ENCODE results near the gene ABCA13.

- TF ChIP-seq POLR2A (IDR thresholded peaks at IDR 0.05): no peak
- TF ChIP-seq CTCF (IDR thresholded peaks at IDR 0.05): no peak
These were observed 3.1 kb upstream of the ABCA13 start for GRCh38 chr7:48168159-48168558.
